Adrenal gland (tissue), 12 donors: ENCODE results near the gene TFR2. TPM values are rescaled to one million over a fixed set of nuclear protein-coding genes. Genes with fewer than 3 reads are reported as not detected.
"Not testable (repeated sequence)": the region's sequence is repeated elsewhere in the genome, so short reads cannot be mapped to it uniquely, and the experiment has no call there.

ENCODE experiments used
- DNase-seq, 7 donors: peaks; one replicate each; pipeline ENCODE4 v3.0.0-alpha.2; 2019 to 2020
- H3K27ac ChIP-seq, 5 donors: fragments of 200-600 bp; sonication (generic) in 4 of 5; 1 replicate in 3 of 5; 2 replicates in 2 of 5; pipeline versions ENCODE4 v1.5.1 to v1.8.0; 2016 to 2020; ENCODE audit warnings: mild to moderate bottlenecking in 1 of 5
- H3K27me3 ChIP-seq: fragments of 200-600 bp; 2 replicates; pipeline ENCODE4 v1.8.0; 2021
- H3K36me3 ChIP-seq, 2 donors: fragments of 200-600 bp; replicated peaks in 1 of 2; 1 replicate in 1 of 2; 2 replicates in 1 of 2; pipeline versions ENCODE4 v1.5.1 to v1.8.0; 2018 to 2022
- H3K4me1 ChIP-seq, 2 donors: fragments of 200-600 bp; replicated peaks in 1 of 2; 1 replicate in 1 of 2; 2 replicates in 1 of 2; pipeline versions ENCODE4 v1.5.1 to v1.8.0; 2018 to 2021
- H3K4me3 ChIP-seq, 4 donors: fragments of 200-600 bp; sonication (generic) in 3 of 4; one replicate each; pipeline ENCODE4 v1.5.1; 2016 to 2018
- H3K9me3 ChIP-seq, 3 donors: fragments of 200-600 bp; sonication (generic) in 1 of 3; replicated peaks in 1 of 3; 1 replicate in 2 of 3; 2 replicates in 1 of 3; pipeline versions ENCODE4 v1.5.1 to v1.8.0; 2016 to 2021
- CTCF ChIP-seq, 6 experiments: fragments of 450-650 bp in 4 of 6; fragments of 200-600 bp in 2 of 6; sonication (generic) in 1 of 6; IDR thresholded peaks; 1 replicate in 5 of 6; 2 replicates in 1 of 6; pipeline versions ENCODE4 v1.5.1 to v1.8.0; 2016 to 2021; ENCODE audit warnings: antibody characterized with exemption in 6 of 6, mild to moderate bottlenecking in 2 of 6, moderate library complexity in 1 of 6
- POLR2A ChIP-seq, 2 donors: fragments of 450-650 bp; IDR thresholded peaks; one replicate each; pipeline ENCODE4 v1.6.1; 2017; ENCODE audit warnings: antibody characterized with exemption in 2 of 2, mild to moderate bottlenecking in 2 of 2, moderate library complexity in 1 of 2
- WGBS, 4 donors: extraction: QIAGEN DNeasy Blood & Tissue Kit in 2 of 4; methylation state at CpG; one replicate each; pipeline versions ENCODE4 v1.1.5 to v1.1.7; 2013 to 2017; 5-methylcytosine and 5-hydroxymethylcytosine counted together
- intact Hi-C, 2 donors: fragments of 100-400 bp; cut with DNase I; formaldehyde crosslinking; loops; one replicate each; pipeline versions ENCODE4 v1.14.1 to v1.15.0; 2022 to 2023
- polyA plus RNA-seq, 3 donors: library from polyadenylated mRNA; stranded (reverse); fragments of 200-250 nt in 2 of 3; fragments of 350-450 nt in 1 of 3; fragmentation: Illumina TruSeq in 1 of 3; extraction: RNeasy Lipid Tissue Mini Kit (QIAGEN cat#74804) in 1 of 3; gene quantifications; one replicate each; pipeline ENCODE4 v1.2.3, GENCODE V29; 2013 to 2014
- total RNA-seq, 9 donors: library from RNA; depleted of rRNA in 4 of 9; stranded (reverse); fragments of >200 nt in 4 of 9; fragments of 120-200 nt in 1 of 9; fragmentation: NEBNext Ultra II Directional in 1 of 9; extraction: Animal tissue kit (Norgen Biotek cat#: 25700) in 1 of 9; gene quantifications; one replicate each; pipeline versions ENCODE4 v1.1.0 to v1.2.4, GENCODE V29; 2013 to 2023
- donor health status: healthy with polysubstance abuse.
- donor health status: Bipolar disorder and iron deficiency.
- donor health status: DM: yes; HTN: yes; CAD: no.
- donor health status: DM: no; HTN: no; CAD: no.
- donor health status: DM: no; HTN: no; CAD: no.
- donor health status: DM: yes; HTN: yes; CAD: no.

TFR2 gene
- total and polyA plus RNA-seq, 12 donors: 0.24 to 6.7 (median 1.3) TPM

- TF ChIP-seq CTCF (IDR thresholded peaks at IDR 0.05): peak in 1 of 6 experiments; percentile 23
- TF ChIP-seq POLR2A (IDR thresholded peaks at IDR 0.05): peak; percentile 77 to 80
- H3K27me3 ChIP-seq: no peaks in the 10 kb centered on the region
- no peaks in the 10 kb centered on the region for H3K9me3 ChIP-seq
- H3K4me3 ChIP-seq: peak within 1 kb of the TSS; percentile 49 to 94 (median 88)
- peak within 1 kb of the TSS; percentile 91 to 99 (median 97) for H3K27ac ChIP-seq
- WGBS, 4 donors: 0% methylated on average over 2 to 64 of the region's 65 CpGs
- intact Hi-C loops: loop anchor here in 1 of 2 donors (5.0 kb wide), 1 partner anchor 46 kb away; no protein-coding TSS in a partner anchor
- DNase-seq: peak; percentile 99 to 100 (median 99)
- H3K4me1 ChIP-seq: peaks cover 0 to 14% of the 10 kb centered on the region in 2 donors
- peaks cover 0 to 21% of the 10 kb centered on the region in 2 donors for H3K36me3 ChIP-seq
Measured at GRCh38 chr7:100673302-100673941, 32.1 kb upstream of the TFR2 start, which contains the start of gene GNB2. GNB2 (plus strand) TSS chr7:100673740; CDS start chr7:100676266, 2,526 bp downstream.

GRCh38 chr7:100671353-100672327 is 30.3 kb upstream of the TFR2 start:
- 89 to 92% (median 90%) methylated on average over 18 of the region's 18 CpGs for WGBS, 4 donors
- H3K4me3 ChIP-seq: no peak overlapping the region
- peaks cover 0 to 3% of the 10 kb centered on the region in 2 donors for H3K36me3 ChIP-seq
- H3K4me1 ChIP-seq: peaks cover 0 to 8% of the 10 kb centered on the region in 2 donors
- TF ChIP-seq CTCF (IDR thresholded peaks at IDR 0.05) (no peak), POLR2A (IDR thresholded peaks at IDR 0.05) (no peak)
- DNase-seq: peak in 1 of 7 donors; percentile 21
- H3K27me3 ChIP-seq: no peaks in the 10 kb centered on the region
- no peak overlapping the region for H3K27ac ChIP-seq
- no peaks in the 10 kb centered on the region for H3K9me3 ChIP-seq
- intact Hi-C loops: loop anchor here in 1 of 2 donors (5.0 kb wide), 1 partner anchor 44 kb away; no protein-coding TSS in a partner anchor

- intact Hi-C loops: loop anchor here in 1 of 2 donors (5.0 kb wide), 1 partner anchor 43 kb away; no protein-coding TSS in a partner anchor
- H3K27ac ChIP-seq: no peak overlapping the region
- H3K4me3 ChIP-seq: no peak overlapping the region
- H3K4me1 ChIP-seq: no peaks in the 10 kb centered on the region
- no peaks in the 10 kb centered on the region for H3K27me3 ChIP-seq
- TF ChIP-seq CTCF (IDR thresholded peaks at IDR 0.05): no peak
- no peak for TF ChIP-seq POLR2A (IDR thresholded peaks at IDR 0.05)
- no peaks in the 10 kb centered on the region for H3K36me3 ChIP-seq
- WGBS, 4 donors: 67 to 73% (median 71%) methylated on average over 8 of the region's 8 CpGs
- H3K9me3 ChIP-seq: no peaks in the 10 kb centered on the region
- DNase-seq: no peak
Measured at GRCh38 chr7:100670074-100670473, 28.7 kb upstream of the TFR2 start.

- H3K27me3 ChIP-seq, H3K27ac ChIP-seq, H3K9me3 ChIP-seq, H3K36me3 ChIP-seq, DNase-seq, intact Hi-C loops, H3K4me3 ChIP-seq, H3K4me1 ChIP-seq: not testable (repeated sequence)
- WGBS, 4 donors: 90 to 95% (median 92%) methylated on average over 11 to 12 of the region's 12 CpGs
Measured at GRCh38 chr7:100669106-100669505, 27.8 kb upstream of the TFR2 start.
